ENCODE data around the gene RERE.

RERE gene

GRCh38 chr1:8663090-8663802 lies 154.2 kb downstream of the RERE start:
- DNase-seq: no peak

- no peak for DNase-seq
Measured at GRCh38 chr1:8662380-8663072, 154.9 kb downstream of the RERE start.

- DNase-seq: no peak
Measured at GRCh38 chr1:8661185-8662110, 156.0 kb downstream of the RERE start.

- no peak for DNase-seq
Measured at GRCh38 chr1:8660411-8660828, 157.0 kb downstream of the RERE start.

- DNase-seq: no peak
Measured at GRCh38 chr1:8659593-8659992, 157.8 kb downstream of the RERE start.

GRCh38 chr1:8653878-8654277 lies 163.6 kb downstream of the RERE start:
- DNase-seq: no peak

GRCh38 chr1:8652467-8653046 lies 164.9 kb downstream of the RERE start:
- no peak for DNase-seq

GRCh38 chr1:8651962-8652361 lies 165.5 kb downstream of the RERE start:
- no peak for DNase-seq

GRCh38 chr1:8651236-8651890 lies 166.1 kb downstream of the RERE start:
- DNase-seq: no peak

- no peak for DNase-seq
Measured at GRCh38 chr1:8649875-8650274, 167.6 kb downstream of the RERE start.

GRCh38 chr1:8649027-8649426 lies 168.4 kb downstream of the RERE start:
- DNase-seq: no peak

- DNase-seq: no peak
Measured at GRCh38 chr1:8646996-8647395, 170.4 kb downstream of the RERE start.

- DNase-seq: no peak
Measured at GRCh38 chr1:8646189-8646588, 171.3 kb downstream of the RERE start.

GRCh38 chr1:8643542-8644536 lies 173.6 kb downstream of the RERE start:
- DNase-seq: no peak

GRCh38 chr1:8642114-8642513 lies 175.3 kb downstream of the RERE start:
- no peak for DNase-seq

GRCh38 chr1:8641377-8641997 lies 176.0 kb downstream of the RERE start:
- DNase-seq: no peak

GRCh38 chr1:8640950-8641349 lies 176.5 kb downstream of the RERE start:
- no peak for DNase-seq

GRCh38 chr1:8639148-8639547 lies 178.3 kb downstream of the RERE start:
- no peak for DNase-seq

- no peak for DNase-seq
Measured at GRCh38 chr1:8633741-8634501, 183.5 kb downstream of the RERE start.

- DNase-seq: no peak
Measured at GRCh38 chr1:8632102-8632501, 185.3 kb downstream of the RERE start.
